GM12872 (cell line): ENCODE data around the gene CACNA2D3.

ENCODE experiments used
- TF ChIP-seq, protein P1 (sequence below): IDR thresholded peaks from 3 replicates; pipeline ENCODE4 v1.5.1; 2011; ENCODE audit warnings: low read depth, mild to moderate bottlenecking, low read length, moderate library complexity; ENCODE audit not compliant: insufficient read depth

The CACNA2D3 gene

DNA sequence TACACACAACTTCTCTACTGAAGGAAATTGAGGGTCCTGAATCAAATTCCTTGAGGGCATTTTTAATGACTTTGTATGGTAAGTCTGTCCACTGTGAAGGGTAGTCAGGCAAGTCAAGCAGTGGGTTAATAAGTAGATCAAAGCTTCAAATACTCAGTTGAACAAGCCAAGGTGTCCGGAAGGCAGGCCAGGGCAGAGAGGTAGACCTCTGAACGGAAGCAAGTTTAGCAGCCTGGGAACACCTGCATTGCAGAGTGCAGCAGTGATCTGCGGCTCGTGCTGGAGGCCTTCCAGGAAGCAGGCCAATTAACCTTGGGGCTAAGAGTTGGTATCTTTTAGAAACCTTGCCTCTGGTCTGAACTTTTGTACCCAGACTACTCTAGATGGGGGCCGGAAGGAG, 661.7 kb downstream of the CACNA2D3 start:
- TF ChIP-seq, protein P1, sequence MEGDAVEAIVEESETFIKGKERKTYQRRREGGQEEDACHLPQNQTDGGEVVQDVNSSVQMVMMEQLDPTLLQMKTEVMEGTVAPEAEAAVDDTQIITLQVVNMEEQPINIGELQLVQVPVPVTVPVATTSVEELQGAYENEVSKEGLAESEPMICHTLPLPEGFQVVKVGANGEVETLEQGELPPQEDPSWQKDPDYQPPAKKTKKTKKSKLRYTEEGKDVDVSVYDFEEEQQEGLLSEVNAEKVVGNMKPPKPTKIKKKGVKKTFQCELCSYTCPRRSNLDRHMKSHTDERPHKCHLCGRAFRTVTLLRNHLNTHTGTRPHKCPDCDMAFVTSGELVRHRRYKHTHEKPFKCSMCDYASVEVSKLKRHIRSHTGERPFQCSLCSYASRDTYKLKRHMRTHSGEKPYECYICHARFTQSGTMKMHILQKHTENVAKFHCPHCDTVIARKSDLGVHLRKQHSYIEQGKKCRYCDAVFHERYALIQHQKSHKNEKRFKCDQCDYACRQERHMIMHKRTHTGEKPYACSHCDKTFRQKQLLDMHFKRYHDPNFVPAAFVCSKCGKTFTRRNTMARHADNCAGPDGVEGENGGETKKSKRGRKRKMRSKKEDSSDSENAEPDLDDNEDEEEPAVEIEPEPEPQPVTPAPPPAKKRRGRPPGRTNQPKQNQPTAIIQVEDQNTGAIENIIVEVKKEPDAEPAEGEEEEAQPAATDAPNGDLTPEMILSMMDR, result no peak

DNA sequence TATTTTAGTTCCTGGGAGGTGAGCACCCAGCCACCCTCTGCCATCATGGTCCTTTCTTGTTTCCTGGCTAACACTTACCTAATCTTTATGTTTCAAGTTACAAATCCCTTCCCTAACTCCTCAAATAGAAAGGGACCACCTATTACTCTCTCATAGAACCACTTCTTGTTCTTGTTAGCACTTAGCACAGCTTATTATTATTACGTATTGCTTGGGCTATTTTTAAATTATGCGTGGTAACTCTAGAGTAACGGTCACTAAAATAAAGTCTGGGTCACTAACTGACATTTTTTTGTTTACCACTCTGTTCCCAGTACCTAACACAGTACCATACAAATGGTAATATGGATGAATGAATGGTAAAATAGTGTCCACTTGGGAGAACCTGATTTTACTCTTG, 663.6 kb downstream of the CACNA2D3 start:
- TF ChIP-seq, protein P1, result no peak

DNA sequence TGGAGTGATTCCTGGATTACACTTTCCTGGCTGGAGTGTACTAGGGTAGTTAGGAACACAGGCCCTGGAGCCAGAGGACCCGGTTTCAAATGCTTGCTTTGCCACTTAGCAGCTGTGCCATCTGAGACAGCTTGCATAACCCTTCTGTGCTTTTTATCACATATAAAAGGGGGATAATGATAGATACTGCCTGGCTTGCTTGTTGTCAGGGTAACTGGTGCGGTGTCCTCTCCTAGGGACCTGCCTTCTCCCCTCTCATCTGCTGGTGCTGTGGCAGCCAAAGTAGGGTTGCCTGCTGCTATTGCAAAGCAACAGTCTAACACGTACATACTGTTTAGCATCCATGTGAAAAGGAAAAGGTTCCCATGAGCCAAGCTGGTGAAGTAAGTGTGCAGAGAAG, 667.7 kb downstream of the CACNA2D3 start:
- TF ChIP-seq, protein P1, result no peak

DNA sequence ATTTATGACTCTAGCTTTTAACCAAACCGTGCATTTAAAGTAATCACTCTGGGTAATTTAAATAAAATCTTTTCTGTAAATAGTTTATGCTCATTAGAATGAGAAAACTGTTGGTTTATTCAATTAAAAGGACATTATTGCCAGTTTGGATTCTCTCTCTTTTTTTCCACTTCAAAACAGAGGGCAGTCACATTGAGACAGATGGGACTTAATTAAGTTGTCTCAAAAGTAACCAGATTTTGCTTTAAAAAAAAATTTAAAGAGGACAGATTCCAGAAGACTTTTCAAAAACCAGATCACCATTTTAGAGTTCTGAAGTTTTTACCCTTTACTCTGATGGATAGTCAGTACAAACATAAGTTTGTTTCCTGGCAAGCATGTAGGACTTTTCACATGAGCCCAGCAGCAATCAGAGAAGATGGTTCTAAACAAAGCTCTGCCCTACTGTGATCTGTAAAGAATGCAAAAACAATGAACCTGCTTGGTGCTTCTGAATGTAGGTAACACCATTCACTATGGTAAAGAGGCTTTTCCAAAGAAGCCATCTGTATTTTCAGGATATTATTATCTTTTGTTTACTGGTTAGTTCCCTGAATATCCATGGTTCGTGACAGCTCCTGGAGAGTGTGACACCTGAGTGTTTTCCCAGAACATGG, 669.3 kb downstream of the CACNA2D3 start:
- TF ChIP-seq, protein P1, result no peak

DNA sequence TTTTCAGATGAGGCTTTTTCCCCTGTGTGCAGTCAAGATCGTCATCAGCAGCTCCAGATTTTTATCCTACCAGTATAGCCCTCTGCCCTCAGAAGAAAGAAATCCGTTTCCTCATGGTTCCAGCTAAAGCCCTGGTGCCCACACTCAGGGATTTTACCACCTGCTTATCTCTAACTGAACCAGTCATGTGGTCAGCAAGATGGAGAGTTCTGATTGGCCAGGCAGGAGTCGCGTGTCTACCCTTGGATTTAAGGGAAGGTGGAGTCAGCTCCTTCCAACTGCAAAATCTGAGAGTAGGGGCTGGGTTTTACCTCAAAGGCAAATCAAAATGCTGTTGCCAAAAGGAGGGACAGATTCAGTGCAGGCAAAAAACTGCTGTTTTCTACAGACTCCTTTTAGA, 670.2 kb downstream of the CACNA2D3 start:
- TF ChIP-seq, protein P1, result no peak

DNA sequence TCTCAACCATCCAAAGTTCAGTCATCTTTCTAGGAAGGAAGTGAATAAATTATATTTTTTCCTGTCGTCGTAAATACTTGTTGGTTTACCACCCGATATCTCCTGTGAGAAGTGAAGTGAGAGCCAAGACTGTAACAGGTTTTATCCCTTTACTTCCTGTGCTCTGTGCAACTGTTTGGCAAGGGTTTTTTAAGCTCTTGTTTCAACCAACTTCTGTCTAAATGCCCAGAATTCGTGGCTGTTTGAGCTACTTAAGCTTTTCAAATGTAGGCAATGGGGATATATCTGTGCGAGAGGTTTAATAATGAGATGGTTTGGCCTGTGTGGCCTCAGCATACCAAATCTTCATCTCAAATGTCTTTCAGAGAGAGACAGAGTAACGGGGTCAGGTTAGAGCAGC, 670.8 kb downstream of the CACNA2D3 start:
- TF ChIP-seq, protein P1, result no peak

DNA sequence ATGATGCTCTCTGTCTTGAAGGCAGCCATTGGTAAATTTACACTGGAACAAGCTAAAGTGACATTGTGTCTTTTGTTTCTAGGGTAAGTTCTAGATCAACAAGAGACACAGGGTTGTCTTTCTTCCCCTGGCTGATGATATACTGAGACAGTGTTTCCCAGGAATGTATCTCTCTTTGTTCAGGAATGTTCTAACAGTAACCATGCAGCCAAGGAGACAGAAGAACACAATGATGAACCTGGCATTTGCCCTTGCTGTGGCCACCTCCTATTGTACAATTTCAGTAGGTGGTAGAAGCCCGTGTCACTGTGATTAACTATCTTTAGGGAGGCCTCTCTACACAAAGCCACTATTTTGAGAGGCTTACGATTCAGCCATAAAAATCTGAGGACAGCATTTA, 674.8 kb downstream of the CACNA2D3 start:
- TF ChIP-seq, protein P1, result no peak
